GM23338 (cell line): Measurements from ENCODE around the gene FEN1. TPM values are rescaled to one million over a fixed set of nuclear protein-coding genes. Genes with fewer than 3 reads are reported as not detected.

Source experiments
- ATAC-seq: fragments of 200-7000 bp; cut with Tn5 transposase; 3 replicates; pipeline ENCODE4 v1.9.1; 2020
- DNase-seq: peaks from one replicate; pipeline ENCODE4 v3.0.0-alpha.2; 2015; ENCODE audit warnings: low spot score
- H2AFZ ChIP-seq: fragments of 200-600 bp; sonication (generic); 2 replicates; pipeline ENCODE4 v1.8.0; 2016; ENCODE audit warnings: antibody characterized with exemption, mild to moderate bottlenecking, moderate library complexity
- H3F3A ChIP-seq: fragments of 200-600 bp; sonication (generic); replicated peaks from 2 replicates; pipeline ENCODE4 v1.8.0; 2017; ENCODE audit warnings: antibody characterized with exemption, mixed run types, low read depth
- H3K27ac ChIP-seq: fragments of 200-600 bp; sonication (generic); 2 replicates; pipeline ENCODE4 v1.6.1; 2016; ENCODE audit warnings: low read depth
- H3K27me3 ChIP-seq: fragments of 200-600 bp; sonication (generic); 2 replicates; pipeline ENCODE4 v1.8.0; 2016; ENCODE audit warnings: mild to moderate bottlenecking, mixed run types, moderate library complexity; ENCODE audit not compliant: insufficient read depth
- H3K36me3 ChIP-seq: fragments of 200-600 bp; sonication (generic); 2 replicates; pipeline ENCODE4 v1.8.0; 2016; ENCODE audit warnings: mild to moderate bottlenecking; ENCODE audit not compliant: insufficient read depth
- H3K4me1 ChIP-seq: fragments of 200-600 bp; sonication (generic); 2 replicates; pipeline ENCODE4 v1.8.0; 2016; ENCODE audit warnings: mild to moderate bottlenecking, moderate library complexity; ENCODE audit not compliant: insufficient read depth
- H3K4me2 ChIP-seq: fragments of 200-600 bp; sonication (generic); 2 replicates; pipeline ENCODE4 v1.7.1; 2017; ENCODE audit warnings: mixed run types
- H3K4me3 ChIP-seq: fragments of 200-600 bp; sonication (generic); 2 replicates; pipeline ENCODE4 v1.6.1; 2016; ENCODE audit warnings: mixed run types
- H3K79me2 ChIP-seq: fragments of 200-600 bp; sonication (generic); replicated peaks from 2 replicates; pipeline ENCODE4 v1.8.0; 2017; ENCODE audit warnings: mild to moderate bottlenecking; ENCODE audit not compliant: insufficient read depth
- H3K9me2 ChIP-seq: fragments of 200-600 bp; sonication (generic); 2 replicates; pipeline ENCODE4 v1.8.0; 2017; ENCODE audit not compliant: insufficient read depth
- H4K20me1 ChIP-seq: fragments of 200-600 bp; sonication (generic); replicated peaks from 2 replicates; pipeline ENCODE4 v1.8.0; 2017; ENCODE audit warnings: mild to moderate bottlenecking; ENCODE audit not compliant: insufficient read depth
- H3K27ac Mint-ChIP-seq: 2 replicates; pipeline ENCODE4 v1.8.0; 2020; ENCODE audit warnings: inconsistent platforms, mild to moderate bottlenecking, moderate library complexity, mixed read lengths
- H3K27me3 Mint-ChIP-seq: 3 replicates; pipeline ENCODE4 v1.8.0; 2022; ENCODE audit warnings: low read depth, mild to moderate bottlenecking, moderate library complexity, mixed read lengths, inconsistent platforms; ENCODE audit not compliant: insufficient read depth, poor library complexity
- H3K36me3 Mint-ChIP-seq: 3 replicates; pipeline ENCODE4 v1.8.0; 2021; ENCODE audit warnings: low read depth, mild to moderate bottlenecking, inconsistent platforms, moderate library complexity, mixed read lengths
- H3K4me1 Mint-ChIP-seq: 3 replicates; pipeline ENCODE4 v1.8.0; 2020; ENCODE audit warnings: mild to moderate bottlenecking, inconsistent platforms, mixed read lengths
- H3K4me3 Mint-ChIP-seq: 3 replicates; pipeline ENCODE4 v1.8.0; 2021; ENCODE audit warnings: moderate library complexity, mild to moderate bottlenecking, inconsistent platforms, mixed read lengths
- H3K9me3 Mint-ChIP-seq: 3 replicates; pipeline ENCODE4 v1.8.0; 2020; ENCODE audit warnings: moderate library complexity, mild to moderate bottlenecking, inconsistent platforms, mixed read lengths
- CREB1 ChIP-seq: fragments of 250-450 bp; sonication (Bioruptor Pico); IDR thresholded peaks from 2 replicates; pipeline ENCODE4 v1.5.0; 2020; ENCODE audit warnings: low read depth, mild to moderate bottlenecking, moderate library complexity
- CTCF ChIP-seq, 2 experiments: fragments of 200-600 bp in 1 of 2; sonication (generic) in 1 of 2; conservative IDR thresholded peaks; 2 replicates each; pipeline versions ENCODE4 v1.5.1 to v1.6.1; 2016 to 2017; ENCODE audit warnings: antibody characterized with exemption in 2 of 2, low read depth in 2 of 2, mild to moderate bottlenecking in 2 of 2, moderate library complexity in 1 of 2
- ETS1 ChIP-seq: IDR thresholded peaks from 2 replicates; pipeline ENCODE4 v1.6.1; 2016; ENCODE audit warnings: antibody characterized with exemption
- EZH2 ChIP-seq: fragments of 200-600 bp; sonication (generic); IDR thresholded peaks from one replicate; pipeline ENCODE4 v1.8.0; 2017; ENCODE audit warnings: antibody characterized with exemption, mild to moderate bottlenecking, low read depth; ENCODE audit not compliant: unreplicated experiment
- EZH2phosphoT487 ChIP-seq: fragments of 200-600 bp; sonication (generic); IDR thresholded peaks from one replicate; pipeline ENCODE4 v1.8.1; 2018; ENCODE audit warnings: antibody characterized with exemption; ENCODE audit not compliant: unreplicated experiment
- JUNB ChIP-seq: IDR thresholded peaks from one replicate; pipeline ENCODE4 v1.6.1; 2016; ENCODE audit warnings: antibody characterized with exemption; ENCODE audit not compliant: unreplicated experiment
- POLR2AphosphoS5 ChIP-seq: IDR thresholded peaks from 2 replicates; pipeline ENCODE4 v1.6.1; 2016; ENCODE audit warnings: antibody characterized with exemption, low read depth
- REST ChIP-seq: IDR thresholded peaks from one replicate; pipeline ENCODE4 v1.6.1; 2018; ENCODE audit warnings: antibody characterized with exemption; ENCODE audit not compliant: unreplicated experiment
- STAT1 ChIP-seq: IDR thresholded peaks from one replicate; pipeline ENCODE4 v1.6.1; 2016; ENCODE audit warnings: antibody characterized with exemption; ENCODE audit not compliant: unreplicated experiment
- ZNF114 ChIP-seq: fragments of 250-450 bp; sonication (Bioruptor Pico); IDR thresholded peaks from 2 replicates; pipeline ENCODE4 v1.5.0; 2020; ENCODE audit warnings: mild to moderate bottlenecking, moderate library complexity
- ZNF331 ChIP-seq: fragments of 250-450 bp; sonication (Bioruptor Pico); IDR thresholded peaks from 2 replicates; pipeline ENCODE4 v1.5.0; 2020; ENCODE audit warnings: low read depth, mild to moderate bottlenecking, moderate library complexity
- polyA plus RNA-seq: library from polyadenylated mRNA; unstranded; fragments of >200 nt; fragmentation: Nextera tagmentation; extraction: Ambion mirVana; gene quantifications from 2 replicates; pipeline ENCODE4 v1.2.1, GENCODE V29; 2016
- total RNA-seq: library from RNA; depleted of rRNA; stranded (reverse); fragments of >200 nt; shearing (Covaris generic); gene quantifications from 2 replicates; pipeline ENCODE4 v1.2.3, GENCODE V29; 2014

The FEN1 gene
- total and polyA plus RNA-seq, 2 experiments from 2014 or later: 85.1 to 89.0 TPM

GRCh38 chr11:61756452-61757212 is 36.1 kb upstream of the FEN1 start (continued):
- TF ChIP-seq REST (no peak), ZNF331 (CRISPR knock-in tag) (no peak), ZNF114 (CRISPR knock-in tag) (no peak)

- no peak overlapping the region for H3K27ac ChIP-seq
These were observed 35.4 kb upstream of the FEN1 start for GRCh38 chr11:61757213-61757862.

More at GRCh38 chr11:61757213-61757862, 35.4 kb upstream of the FEN1 start:
- H3K4me1 Mint-ChIP-seq: peaks cover 33% of the 10 kb centered on the region
- Histone ChIP-seq H3F3A (no peaks in the 10 kb centered on the region), H3K4me2 (no peak overlapping the region), H3K9me2 (no peaks in the 10 kb centered on the region), H3K79me2 (no peaks in the 10 kb centered on the region), H3K4me1 (peaks cover 16% of the 10 kb centered on the region; the same call in 1 of the 2 replicates), H3K4me3 (no peak overlapping the region), H3K36me3 (no peaks in the 10 kb centered on the region), H2AFZ (no peak overlapping the region), H3K27me3 (peaks cover 17% of the 10 kb centered on the region), H4K20me1 (no peaks in the 10 kb centered on the region)
- no peaks in the 10 kb centered on the region for H3K36me3 Mint-ChIP-seq
- ATAC-seq: no peak
- H3K27ac Mint-ChIP-seq: 0 out of 2 replicates have a peak overlapping the region, but pooled peaks have one; percentile 9
- no peak for TF ChIP-seq CREB1
- no peak for TF ChIP-seq STAT1
- no peak for TF ChIP-seq ZNF114 (CRISPR knock-in tag)
- no peak for TF ChIP-seq POLR2AphosphoS5
- TF ChIP-seq EZH2: no peak
- TF ChIP-seq JUNB: no peak
- TF ChIP-seq EZH2phosphoT487: no peak
- TF ChIP-seq CTCF (conservative IDR thresholded peaks at IDR 0.05; ENCODE audit: low read depth in 2 of 2): no peak
- no peak for TF ChIP-seq ETS1
- no peak overlapping the region; the same call in 2 of the 3 replicates for H3K4me3 Mint-ChIP-seq
- no peak for DNase-seq
- no peaks in the 10 kb centered on the region for H3K9me3 Mint-ChIP-seq
- peaks cover 24% of the 10 kb centered on the region for H3K27me3 Mint-ChIP-seq
